SU-DHL-6 (cell line): ENCODE results near the gene SCO1.

ENCODE experiments used
- EZH2phosphoT487 ChIP-seq: fragments of 200-600 bp; sonication (generic), shearing (Covaris generic); conservative IDR thresholded peaks from 2 replicates; pipeline ENCODE4 v1.6.1; 2018; ENCODE audit warnings: mild to moderate bottlenecking, antibody characterized with exemption, low read length, moderate library complexity, mixed read lengths
- TF ChIP-seq, protein P1 (sequence below): fragments of 200-600 bp; sonication (generic); IDR thresholded peaks from one replicate; pipeline ENCODE4 v1.5.1; 2017; ENCODE audit warnings: antibody characterized with exemption, mild to moderate bottlenecking, low read length, moderate library complexity; ENCODE audit not compliant: insufficient read depth, poor library complexity, severe bottlenecking

GRCh38 chr17:10697092-10698081, at the start of gene SCO1, which contains the start of gene ADPRM:
- TF ChIP-seq, protein P1, sequence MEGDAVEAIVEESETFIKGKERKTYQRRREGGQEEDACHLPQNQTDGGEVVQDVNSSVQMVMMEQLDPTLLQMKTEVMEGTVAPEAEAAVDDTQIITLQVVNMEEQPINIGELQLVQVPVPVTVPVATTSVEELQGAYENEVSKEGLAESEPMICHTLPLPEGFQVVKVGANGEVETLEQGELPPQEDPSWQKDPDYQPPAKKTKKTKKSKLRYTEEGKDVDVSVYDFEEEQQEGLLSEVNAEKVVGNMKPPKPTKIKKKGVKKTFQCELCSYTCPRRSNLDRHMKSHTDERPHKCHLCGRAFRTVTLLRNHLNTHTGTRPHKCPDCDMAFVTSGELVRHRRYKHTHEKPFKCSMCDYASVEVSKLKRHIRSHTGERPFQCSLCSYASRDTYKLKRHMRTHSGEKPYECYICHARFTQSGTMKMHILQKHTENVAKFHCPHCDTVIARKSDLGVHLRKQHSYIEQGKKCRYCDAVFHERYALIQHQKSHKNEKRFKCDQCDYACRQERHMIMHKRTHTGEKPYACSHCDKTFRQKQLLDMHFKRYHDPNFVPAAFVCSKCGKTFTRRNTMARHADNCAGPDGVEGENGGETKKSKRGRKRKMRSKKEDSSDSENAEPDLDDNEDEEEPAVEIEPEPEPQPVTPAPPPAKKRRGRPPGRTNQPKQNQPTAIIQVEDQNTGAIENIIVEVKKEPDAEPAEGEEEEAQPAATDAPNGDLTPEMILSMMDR, result no peak
- TF ChIP-seq EZH2phosphoT487, result no peak
